HG02610 (cell line): ENCODE data around the gene RAVER1.
"Not testable (repeated sequence)": the region's sequence is repeated elsewhere in the genome, so short reads cannot be mapped to it uniquely, and the experiment has no call there.

Experiments
- ATAC-seq: cut with Tn5 transposase; IDR thresholded peaks from one replicate; pipeline ENCODE4 v1.9.1; 2021; ENCODE audit warnings: mild to moderate bottlenecking, moderate library complexity; ENCODE audit not compliant: unreplicated experiment

The RAVER1 gene

DNA sequence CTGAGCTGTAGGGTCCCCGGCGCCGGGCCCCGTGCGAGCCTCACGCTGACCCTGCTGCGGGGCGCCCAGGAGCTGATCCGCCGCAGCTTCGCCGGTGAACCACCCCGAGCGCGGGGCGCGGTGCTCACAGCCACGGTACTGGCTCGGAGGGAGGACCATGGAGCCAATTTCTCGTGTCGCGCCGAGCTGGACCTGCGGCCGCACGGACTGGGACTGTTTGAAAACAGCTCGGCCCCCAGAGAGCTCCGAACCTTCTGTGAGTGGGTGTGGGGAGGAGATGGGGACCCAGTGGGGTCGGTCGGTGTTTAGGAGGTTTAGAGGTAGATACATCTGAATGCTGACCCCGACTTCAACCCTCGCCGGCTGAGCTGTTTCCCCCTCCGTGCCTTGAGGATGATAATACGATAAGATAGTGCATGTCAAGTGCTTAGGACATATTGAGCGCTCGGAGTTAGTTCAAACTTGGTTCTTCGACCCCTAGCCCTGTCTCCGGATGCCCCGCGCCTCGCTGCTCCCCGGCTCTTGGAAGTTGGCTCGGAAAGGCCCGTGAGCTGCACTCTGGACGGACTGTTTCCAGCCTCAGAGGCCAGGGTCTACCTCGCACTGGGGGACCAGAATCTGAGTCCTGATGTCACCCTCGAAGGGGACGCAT lies 41.6 kb downstream of the RAVER1 start:
- no peak for ATAC-seq

DNA sequence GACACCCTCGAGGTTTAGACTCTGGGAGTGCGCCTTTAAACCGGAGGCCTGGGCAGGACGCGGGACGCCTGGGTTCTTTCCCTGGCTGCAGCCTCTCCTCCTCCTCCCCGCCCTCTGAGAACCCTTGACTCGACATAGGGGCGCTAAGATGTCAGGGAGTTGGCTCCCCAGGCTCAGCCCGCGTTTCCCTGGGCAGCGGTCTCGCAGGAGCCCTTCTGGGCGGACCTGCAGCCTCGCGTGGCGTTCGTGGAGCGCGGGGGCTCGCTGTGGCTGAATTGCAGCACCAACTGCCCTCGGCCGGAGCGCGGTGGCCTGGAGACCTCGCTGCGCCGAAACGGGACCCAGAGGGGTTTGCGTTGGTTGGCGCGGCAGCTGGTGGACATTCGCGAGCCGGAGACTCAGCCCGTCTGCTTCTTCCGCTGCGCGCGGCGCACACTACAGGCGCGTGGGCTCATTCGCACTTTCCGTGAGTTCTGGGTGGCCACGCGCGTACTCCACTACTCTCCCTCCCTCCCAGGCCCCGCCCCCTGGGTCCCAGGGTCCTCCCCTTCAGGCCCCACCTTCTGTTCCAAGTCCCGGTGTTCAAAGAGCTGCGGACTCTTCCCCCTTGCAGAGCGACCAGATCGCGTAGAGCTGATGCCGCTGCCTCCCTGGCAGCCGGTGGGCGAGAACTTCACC lies 42.3 kb downstream of the RAVER1 start:
- no peak for ATAC-seq

DNA sequence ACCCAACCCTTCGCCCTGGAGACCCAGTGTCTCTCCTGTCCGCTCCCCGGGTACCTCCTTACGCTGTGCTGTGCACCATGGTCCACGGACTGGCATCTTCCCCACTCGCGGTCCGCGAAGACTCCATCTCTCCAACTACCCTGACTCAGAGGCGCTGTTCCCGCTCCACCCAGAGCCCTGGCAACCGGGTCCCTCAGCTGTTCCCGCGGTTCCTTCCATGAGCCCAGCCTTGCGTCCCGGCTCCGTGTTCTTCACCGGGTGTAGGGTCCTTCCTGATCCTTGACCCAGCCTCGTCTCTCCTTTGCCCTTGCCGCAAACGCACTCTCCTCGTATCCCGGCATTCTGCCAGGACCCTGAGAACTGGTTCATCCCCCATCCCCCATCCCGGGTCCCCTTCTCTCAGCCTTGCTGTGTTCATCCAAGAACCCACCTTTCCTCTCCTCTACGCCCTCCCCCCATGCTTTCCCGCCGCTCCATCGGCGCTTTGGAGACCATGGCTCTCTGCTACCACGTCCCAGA lies 42.9 kb downstream of the RAVER1 start:
- no peak for ATAC-seq

DNA sequence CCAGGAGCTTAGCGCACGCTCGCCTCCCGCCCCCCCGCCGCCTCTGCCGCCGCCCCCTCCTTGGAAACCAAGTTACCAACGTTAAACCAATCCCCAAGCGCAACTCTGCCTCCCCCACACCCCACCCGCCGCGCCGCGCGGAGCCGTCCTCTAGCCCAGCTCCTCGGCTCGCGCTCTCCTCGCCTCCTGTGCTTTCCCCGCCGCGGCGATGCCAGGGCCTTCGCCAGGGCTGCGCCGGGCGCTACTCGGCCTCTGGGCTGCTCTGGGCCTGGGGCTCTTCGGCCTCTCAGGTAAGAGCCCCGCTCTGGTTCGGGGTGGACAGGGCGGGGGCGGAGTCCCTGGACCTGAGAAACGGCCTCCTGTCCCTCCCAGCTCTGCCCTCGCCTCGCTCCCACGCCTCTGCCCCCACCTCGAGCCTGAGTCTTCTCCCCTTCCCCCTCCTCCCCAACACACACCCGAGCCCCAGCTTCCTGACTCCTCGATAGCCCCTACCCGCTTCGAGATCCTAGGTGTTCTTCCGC lies 43.4 kb downstream of the RAVER1 start, which contains the start of gene ICAM5:
ICAM5 (plus strand) TSS at position 117 of the 521 bp plus-strand sequence; CDS start at position 209, 92 bp downstream.
- no peak for ATAC-seq

DNA sequence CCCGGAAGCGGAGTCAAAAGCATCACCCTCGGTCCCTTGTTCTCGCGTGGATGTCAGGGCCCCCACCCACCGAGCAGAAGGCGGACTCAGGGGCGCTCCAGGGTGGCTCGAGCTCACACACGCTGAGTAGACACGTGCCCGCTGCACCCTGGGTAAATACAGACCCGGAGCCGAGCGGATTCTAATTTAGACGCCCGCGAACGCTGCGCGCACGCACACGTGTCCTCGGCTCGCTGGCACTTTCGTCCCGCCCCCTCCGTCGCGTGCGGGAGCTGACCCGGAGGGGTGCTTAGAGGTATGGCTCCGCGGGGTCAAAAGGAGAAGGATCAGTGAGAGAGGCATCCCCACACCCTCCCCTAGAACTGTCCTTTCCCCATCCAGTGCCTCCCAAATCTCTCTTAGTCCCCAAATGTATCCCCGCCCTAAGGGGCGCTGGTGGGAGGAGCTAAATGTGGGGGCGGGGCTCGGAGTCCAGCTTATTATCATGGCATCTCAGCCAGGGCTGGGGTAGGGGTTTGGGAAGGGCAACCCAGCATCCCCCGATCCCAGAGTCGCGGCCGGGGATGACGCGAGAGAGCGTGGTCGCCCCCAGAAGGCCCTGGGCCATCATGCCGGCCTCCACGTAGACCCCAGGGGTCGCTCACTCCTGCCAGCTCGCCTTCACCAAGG lies 44.0 kb downstream of the RAVER1 start:
- no peak for ATAC-seq

DNA sequence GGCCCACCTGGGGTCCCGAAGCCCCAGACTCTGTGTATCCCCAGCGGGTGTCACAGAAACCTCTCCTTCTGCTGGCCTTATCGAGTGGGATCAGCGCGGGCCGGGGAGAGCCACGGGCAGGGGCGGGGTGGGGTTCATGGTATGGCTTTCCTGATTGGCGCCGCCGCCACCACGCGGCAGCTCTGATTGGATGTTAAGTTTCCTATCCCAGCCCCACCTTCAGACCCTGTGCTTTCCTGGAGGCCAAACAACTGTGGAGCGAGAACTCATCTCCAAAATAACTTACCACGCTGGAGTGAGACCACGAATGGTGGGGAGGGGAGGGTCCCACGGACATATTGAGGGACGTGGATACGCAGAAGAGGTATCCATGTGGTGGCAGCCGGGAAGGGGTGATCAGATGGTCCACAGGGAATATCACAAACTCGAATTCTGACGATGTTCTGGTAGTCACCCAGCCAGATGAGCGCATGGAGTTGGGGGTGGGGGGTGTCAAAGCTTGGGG lies 44.6 kb downstream of the RAVER1 start:
- ATAC-seq, result no peak

DNA sequence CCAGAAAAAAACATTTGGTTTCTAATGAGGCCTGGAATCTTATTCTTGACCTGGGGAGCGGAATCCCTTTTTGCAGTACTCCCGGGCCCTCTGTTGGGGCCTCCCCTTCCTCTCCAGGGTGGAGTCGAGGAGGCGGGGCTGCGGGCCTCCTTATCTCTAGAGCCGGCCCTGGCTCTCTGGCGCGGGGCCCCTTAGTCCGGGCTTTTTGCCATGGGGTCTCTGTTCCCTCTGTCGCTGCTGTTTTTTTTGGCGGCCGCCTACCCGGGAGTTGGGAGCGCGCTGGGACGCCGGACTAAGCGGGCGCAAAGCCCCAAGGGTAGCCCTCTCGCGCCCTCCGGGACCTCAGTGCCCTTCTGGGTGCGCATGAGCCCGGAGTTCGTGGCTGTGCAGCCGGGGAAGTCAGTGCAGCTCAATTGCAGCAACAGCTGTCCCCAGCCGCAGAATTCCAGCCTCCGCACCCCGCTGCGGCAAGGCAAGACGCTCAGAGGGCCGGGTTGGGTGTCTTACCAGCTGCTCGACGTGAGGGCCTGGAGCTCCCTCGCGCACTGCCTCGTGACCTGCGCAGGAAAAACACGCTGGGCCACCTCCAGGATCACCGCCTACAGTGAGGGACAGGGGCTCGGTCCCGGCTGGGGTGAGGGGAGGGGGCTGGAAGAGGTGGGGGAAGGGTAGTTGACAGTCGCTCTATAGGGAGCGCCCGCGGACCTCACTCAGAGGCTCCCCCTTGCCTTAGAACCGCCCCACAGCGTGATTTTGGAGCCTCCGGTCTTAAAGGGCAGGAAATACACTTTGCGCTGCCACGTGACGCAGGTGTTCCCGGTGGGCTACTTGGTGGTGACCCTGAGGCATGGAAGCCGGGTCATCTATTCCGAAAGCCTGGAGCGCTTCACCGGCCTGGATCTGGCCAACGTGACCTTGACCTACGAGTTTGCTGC lies 46.3 kb downstream of the RAVER1 start, which contains the start of gene ICAM4:
ICAM4 (plus strand) TSS at position 153 of the 935 bp plus-strand sequence; CDS start at position 211, 58 bp downstream.
- no peak for ATAC-seq

DNA sequence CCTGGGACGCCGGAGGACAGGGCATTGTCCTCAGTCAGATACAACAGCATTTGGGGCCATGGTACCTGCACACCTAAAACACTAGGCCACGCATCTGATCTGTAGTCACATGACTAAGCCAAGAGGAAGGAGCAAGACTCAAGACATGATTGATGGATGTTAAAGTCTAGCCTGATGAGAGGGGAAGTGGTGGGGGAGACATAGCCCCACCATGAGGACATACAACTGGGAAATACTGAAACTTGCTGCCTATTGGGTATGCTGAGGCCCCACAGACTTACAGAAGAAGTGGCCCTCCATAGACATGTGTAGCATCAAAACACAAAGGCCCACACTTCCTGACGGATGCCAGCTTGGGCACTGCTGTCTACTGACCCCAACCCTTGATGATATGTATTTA lies 47.9 kb downstream of the RAVER1 start:
- no peak for ATAC-seq

DNA sequence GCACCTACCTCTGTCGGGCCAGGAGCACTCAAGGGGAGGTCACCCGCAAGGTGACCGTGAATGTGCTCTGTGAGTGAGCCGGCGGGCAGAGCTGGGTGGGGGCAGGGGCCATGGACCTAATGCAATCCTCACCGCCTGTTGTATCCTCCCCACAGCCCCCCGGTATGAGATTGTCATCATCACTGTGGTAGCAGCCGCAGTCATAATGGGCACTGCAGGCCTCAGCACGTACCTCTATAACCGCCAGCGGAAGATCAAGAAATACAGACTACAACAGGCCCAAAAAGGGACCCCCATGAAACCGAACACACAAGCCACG lies 48.4 kb downstream of the RAVER1 start:
- ATAC-seq, result no peak

DNA sequence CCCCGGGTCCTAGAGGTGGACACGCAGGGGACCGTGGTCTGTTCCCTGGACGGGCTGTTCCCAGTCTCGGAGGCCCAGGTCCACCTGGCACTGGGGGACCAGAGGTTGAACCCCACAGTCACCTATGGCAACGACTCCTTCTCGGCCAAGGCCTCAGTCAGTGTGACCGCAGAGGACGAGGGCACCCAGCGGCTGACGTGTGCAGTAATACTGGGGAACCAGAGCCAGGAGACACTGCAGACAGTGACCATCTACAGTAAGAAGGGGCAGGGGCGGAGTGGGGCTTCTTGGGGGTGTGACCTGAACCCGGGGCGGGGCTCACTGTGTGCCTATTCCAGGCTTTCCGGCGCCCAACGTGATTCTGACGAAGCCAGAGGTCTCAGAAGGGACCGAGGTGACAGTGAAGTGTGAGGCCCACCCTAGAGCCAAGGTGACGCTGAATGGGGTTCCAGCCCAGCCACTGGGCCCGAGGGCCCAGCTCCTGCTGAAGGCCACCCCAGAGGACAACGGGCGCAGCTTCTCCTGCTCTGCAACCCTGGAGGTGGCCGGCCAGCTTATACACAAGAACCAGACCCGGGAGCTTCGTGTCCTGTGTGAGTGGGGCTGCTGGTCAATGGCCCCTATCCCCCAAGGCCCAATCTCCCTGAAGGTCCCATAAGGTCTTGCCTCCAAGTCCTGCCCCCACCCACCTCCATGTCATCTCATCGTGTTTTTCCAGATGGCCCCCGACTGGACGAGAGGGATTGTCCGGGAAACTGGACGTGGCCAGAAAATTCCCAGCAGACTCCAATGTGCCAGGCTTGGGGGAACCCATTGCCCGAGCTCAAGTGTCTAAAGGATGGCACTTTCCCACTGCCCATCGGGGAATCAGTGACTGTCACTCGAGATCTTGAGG lies 49.0 kb downstream of the RAVER1 start:
- ATAC-seq, result no peak

DNA sequence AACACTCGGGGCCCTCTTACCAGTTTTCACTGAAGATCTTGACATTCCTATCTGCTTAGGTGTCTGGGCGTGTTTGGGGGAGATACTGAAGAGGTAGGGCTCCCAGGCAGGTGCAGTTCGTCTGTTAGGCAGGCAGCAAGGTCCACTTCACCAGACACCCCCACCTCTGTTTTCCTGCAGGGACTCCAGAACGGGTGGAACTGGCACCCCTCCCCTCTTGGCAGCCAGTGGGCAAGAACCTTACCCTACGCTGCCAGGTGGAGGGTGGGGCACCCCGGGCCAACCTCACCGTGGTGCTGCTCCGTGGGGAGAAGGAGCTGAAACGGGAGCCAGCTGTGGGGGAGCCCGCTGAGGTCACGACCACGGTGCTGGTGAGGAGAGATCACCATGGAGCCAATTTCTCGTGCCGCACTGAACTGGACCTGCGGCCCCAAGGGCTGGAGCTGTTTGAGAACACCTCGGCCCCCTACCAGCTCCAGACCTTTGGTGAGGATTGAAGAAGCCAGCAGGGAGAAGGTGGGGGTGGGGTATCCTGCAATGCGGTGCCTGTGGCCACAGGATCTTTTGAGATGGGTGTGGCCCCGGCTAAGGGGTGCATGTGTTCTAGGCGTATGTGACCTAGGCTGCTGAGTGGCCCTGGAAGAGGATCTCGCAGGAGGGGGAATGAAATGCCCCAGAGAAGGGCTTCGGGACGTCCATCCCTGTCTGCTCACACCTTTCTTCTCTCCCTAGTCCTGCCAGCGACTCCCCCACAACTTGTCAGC lies 49.8 kb downstream of the RAVER1 start:
- ATAC-seq, result no peak

DNA sequence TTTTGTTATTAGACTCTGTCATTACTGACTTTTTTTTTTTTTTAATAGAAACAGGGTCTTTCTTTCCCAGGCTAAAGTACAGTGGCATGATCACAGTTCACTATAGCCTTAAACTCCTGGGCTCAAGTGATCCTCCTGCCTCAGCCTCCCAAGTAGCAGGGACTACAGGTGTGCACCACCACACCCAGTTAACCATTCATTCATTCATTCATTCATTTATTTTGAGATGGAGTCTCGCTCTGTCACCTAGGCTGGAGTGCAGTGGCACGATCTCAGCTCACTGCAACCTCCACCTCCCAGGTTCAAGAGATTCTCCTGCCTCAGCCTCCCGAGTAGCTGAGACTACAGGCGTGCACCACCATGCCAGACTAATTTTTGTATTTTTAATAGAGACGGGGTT lies 51.3 kb downstream of the RAVER1 start:
- ATAC-seq, result not testable (repeated sequence)

DNA sequence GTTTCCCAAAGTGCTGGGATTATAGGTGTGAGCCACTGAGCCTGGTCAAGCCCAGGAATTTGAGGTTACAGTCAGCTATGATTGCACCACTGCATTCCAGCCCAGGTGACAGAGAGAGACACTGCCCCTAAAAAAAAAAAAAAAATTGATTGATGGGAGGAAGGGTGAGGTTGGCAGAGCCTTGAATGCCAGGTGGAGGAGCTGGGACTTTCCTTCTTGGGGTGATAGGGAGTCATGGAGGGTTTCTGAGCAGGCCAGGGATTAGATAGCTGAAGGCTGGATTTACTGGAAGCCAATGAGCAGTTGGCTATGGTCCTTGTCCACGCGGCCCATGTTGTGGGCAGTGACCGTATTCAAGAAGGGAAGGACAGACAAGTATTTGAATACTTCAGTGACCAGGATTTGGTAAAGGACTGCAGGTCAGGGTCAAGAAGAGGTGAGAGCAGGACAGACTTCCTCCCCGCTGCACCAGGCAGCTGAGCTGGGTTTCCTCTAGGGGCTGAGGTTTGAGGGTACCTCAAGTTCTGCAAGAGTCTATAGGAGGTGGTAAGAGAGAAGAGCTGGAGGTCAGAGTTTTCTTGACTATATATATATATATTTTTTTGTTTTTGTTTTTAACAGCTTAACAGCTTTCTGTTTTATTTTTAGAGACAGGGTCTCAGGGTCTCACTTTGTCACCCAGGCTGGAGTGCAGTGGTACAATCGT lies 53.4 kb downstream of the RAVER1 start:
- no peak for ATAC-seq

DNA sequence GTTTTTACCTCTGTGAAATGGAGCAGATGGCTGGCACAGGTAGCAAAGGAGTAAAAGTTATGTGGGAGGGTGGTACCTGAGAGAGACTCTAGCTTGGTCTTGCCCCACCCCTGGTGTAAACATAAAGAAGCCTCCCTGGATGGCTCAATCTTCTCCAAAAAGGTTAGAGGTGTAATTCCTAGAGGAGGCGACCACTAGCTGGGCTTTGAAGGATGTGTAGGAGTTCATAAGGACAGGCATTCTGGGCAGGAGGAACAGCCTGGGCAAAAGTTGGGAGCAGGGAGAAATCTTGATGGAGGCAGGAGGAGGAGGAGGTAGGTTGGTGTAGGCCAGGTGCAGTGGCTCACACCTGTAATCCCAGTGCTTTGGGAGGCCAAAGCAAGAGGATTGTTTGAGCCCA lies 54.4 kb downstream of the RAVER1 start:
- ATAC-seq, result no peak

DNA sequence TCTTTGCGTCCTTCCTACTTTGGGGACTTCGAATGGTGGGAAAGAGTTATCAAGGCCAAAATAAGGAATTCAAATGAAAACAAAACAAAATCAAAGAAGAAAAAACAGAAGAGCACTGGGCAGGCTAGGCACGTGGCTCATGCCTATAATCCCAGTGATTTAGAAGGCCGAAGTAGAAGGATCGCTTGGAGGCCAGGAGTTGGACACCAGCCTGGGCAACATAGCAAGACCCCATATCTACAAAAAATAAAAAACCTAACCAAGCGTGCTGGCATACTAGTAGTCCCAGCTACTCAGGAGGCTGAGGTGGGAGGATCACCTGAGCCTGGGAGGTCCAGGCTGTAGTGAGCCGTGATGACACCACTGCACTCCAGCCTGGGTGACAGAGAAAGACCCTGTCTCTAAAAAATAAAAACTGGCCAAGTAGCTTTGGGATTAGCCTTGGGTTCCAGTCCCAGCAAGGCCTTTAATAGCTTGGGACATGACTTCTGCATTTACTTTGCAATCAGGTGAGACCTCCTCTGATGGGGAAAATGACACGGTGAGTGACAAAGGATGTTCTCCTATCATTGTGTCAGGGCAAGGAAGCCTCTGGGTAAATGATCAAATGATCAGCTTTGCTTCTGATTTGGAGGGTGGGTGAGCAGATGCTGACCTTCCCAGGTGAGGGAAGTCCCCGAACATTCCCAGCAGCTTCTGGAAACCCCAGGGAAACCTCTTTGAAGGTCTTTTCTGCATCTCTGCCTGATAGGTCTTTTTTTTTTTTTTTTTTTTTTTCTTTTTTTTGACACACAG lies 55.3 kb downstream of the RAVER1 start:
- no peak for ATAC-seq

DNA sequence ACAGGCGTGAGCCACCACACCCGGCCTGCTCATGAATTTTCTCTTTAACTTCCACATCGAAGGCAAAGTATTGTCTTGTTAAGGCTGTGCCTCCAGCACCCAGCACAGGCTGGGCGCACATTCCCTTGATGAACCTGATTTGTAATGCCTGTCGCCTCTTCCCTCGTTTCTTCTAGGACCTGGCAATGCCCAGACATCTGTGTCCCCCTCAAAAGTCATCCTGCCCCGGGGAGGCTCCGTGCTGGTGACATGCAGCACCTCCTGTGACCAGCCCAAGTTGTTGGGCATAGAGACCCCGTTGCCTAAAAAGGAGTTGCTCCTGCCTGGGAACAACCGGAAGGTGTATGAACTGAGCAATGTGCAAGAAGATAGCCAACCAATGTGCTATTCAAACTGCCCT lies 58.7 kb downstream of the RAVER1 start:
- ATAC-seq, result no peak

DNA sequence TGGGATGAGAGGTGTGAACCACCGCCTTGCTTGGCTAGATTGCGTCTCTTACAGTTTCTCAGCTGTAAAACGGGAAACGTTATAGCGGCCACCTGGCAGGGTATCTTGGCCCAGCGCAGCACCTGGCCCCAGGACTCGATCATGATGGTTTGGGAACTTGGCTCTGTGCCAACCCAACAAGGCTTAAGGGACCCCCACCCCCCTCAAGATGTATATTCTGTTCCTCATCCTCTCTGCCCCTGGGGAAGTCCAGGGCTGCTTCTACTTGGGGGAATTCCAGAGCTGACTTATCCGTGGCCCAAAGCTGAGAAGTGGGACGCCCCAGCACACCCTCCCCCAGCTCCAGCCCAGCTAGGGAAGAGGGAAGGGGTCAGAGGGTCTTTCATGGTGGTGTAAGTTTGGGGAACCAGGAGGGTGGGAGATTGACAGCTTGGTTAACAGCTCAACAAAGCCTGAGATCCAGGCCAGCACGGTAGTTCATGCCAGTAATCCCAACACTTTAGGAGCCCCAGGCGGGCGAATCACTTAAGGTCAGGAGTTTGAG lies 61.7 kb downstream of the RAVER1 start:
- peak; percentile 22 for ATAC-seq
